H9 (cell line): Measurements from ENCODE around the gene TMEM170B. TPM values are rescaled to one million over a fixed set of nuclear protein-coding genes. Genes with fewer than 3 reads are reported as not detected.

Experiments
- DNase-seq: peaks from one replicate; pipeline ENCODE4 v3.0.0-alpha.2; 2017
- H2AFZ ChIP-seq: one replicate; pipeline ENCODE4 v1.6.1; 2013; ENCODE audit warnings: mild to moderate bottlenecking, low read length, control low read depth, moderate library complexity
- H2AK5ac ChIP-seq: 2 replicates; pipeline ENCODE4 v1.6.1; 2013; ENCODE audit warnings: low read length, control low read depth, mixed read lengths; ENCODE audit not compliant: insufficient read length
- H2BK120ac ChIP-seq: one replicate; pipeline ENCODE4 v1.6.1; 2013; ENCODE audit warnings: low read depth, mild to moderate bottlenecking, low read length, control low read depth, inconsistent platforms; ENCODE audit not compliant: poor library complexity, severe bottlenecking
- H2BK12ac ChIP-seq: 2 replicates; pipeline ENCODE4 v1.6.1; 2013; ENCODE audit warnings: low read length, control low read depth, mixed read lengths, low read depth; ENCODE audit not compliant: insufficient read length
- H2BK15ac ChIP-seq: 2 replicates; pipeline ENCODE4 v1.6.1; 2013; ENCODE audit warnings: low read depth, low read length, control low read depth
- H2BK20ac ChIP-seq: one replicate; pipeline ENCODE4 v1.6.1; 2013; ENCODE audit warnings: low read depth, mild to moderate bottlenecking, low read length, control low read depth, inconsistent platforms; ENCODE audit not compliant: poor library complexity, severe bottlenecking
- H2BK5ac ChIP-seq: 2 replicates; pipeline ENCODE4 v1.6.1; 2013; ENCODE audit warnings: low read length, control low read depth, mixed read lengths; ENCODE audit not compliant: insufficient read length
- H3K14ac ChIP-seq: 2 replicates; pipeline ENCODE4 v1.6.1; 2013; ENCODE audit warnings: low read length, control low read depth; ENCODE audit not compliant: insufficient read depth
- H3K18ac ChIP-seq: 2 replicates; pipeline ENCODE4 v1.6.1; 2013; ENCODE audit warnings: low read depth, mild to moderate bottlenecking, mixed read lengths, low read length, control low read depth; ENCODE audit not compliant: insufficient read length
- H3K23ac ChIP-seq: 2 replicates; pipeline ENCODE4 v1.6.1; 2013; ENCODE audit warnings: low read length, control low read depth, mixed read lengths, low read depth; ENCODE audit not compliant: insufficient read length
- H3K23me2 ChIP-seq: 2 replicates; pipeline ENCODE4 v1.6.1; 2013; ENCODE audit warnings: low read depth, mild to moderate bottlenecking, mixed read lengths, low read length, control low read depth; ENCODE audit not compliant: insufficient read length, poor library complexity, severe bottlenecking
- H3K27ac ChIP-seq: 2 replicates; pipeline ENCODE4 v1.5.1; 2013; ENCODE audit warnings: low read length, control low read depth, mixed read lengths, low read depth; ENCODE audit not compliant: insufficient read length
- H3K27me3 ChIP-seq: 2 replicates; pipeline ENCODE4 v1.6.1; 2013; ENCODE audit warnings: low read length, control low read depth, inconsistent platforms; ENCODE audit not compliant: insufficient read depth
- H3K4ac ChIP-seq: 2 replicates; pipeline ENCODE4 v1.6.1; 2013; ENCODE audit warnings: low read depth, mild to moderate bottlenecking, control low read depth, inconsistent platforms, low read length, moderate library complexity
- H3K4me1 ChIP-seq: 2 replicates; pipeline ENCODE4 v1.6.1; 2013; ENCODE audit warnings: low read length, control low read depth, inconsistent platforms; ENCODE audit not compliant: insufficient read depth
- H3K4me2 ChIP-seq: 2 replicates; pipeline ENCODE4 v1.6.1; 2013; ENCODE audit warnings: low read length, control low read depth, mixed read lengths; ENCODE audit not compliant: insufficient read length, insufficient read depth
- H3K56ac ChIP-seq: 2 replicates; pipeline ENCODE4 v1.6.1; 2013; ENCODE audit warnings: low read depth, mild to moderate bottlenecking, mixed read lengths, low read length, control low read depth; ENCODE audit not compliant: insufficient read length
- H3K79me1 ChIP-seq: 2 replicates; pipeline ENCODE4 v1.6.1; 2013; ENCODE audit warnings: low read depth, mild to moderate bottlenecking, moderate library complexity, low read length, control low read depth, inconsistent platforms; ENCODE audit not compliant: insufficient read depth, poor library complexity, severe bottlenecking
- H3K79me2 ChIP-seq: 2 replicates; pipeline ENCODE4 v1.6.1; 2013; ENCODE audit warnings: low read length, control low read depth, inconsistent platforms; ENCODE audit not compliant: insufficient read depth
- H3K9ac ChIP-seq: 2 replicates; pipeline ENCODE4 v1.6.1; 2013; ENCODE audit warnings: low read length, control low read depth, mixed read lengths; ENCODE audit not compliant: insufficient read length; ENCODE audit errors: extremely low read depth
- H3K9me3 ChIP-seq: one replicate; pipeline ENCODE4 v1.6.1; 2013; ENCODE audit warnings: low read depth, low read length, inconsistent platforms; ENCODE audit not compliant: control insufficient read depth
- H3T11ph ChIP-seq: one replicate; pipeline ENCODE4 v1.6.1; 2013; ENCODE audit warnings: mild to moderate bottlenecking, low read length, control low read depth, inconsistent platforms
- H4K20me1 ChIP-seq: one replicate; pipeline ENCODE4 v1.6.1; 2013; ENCODE audit not compliant: control insufficient read depth, insufficient read length, insufficient read depth
- H4K5ac ChIP-seq: 2 replicates; pipeline ENCODE4 v1.6.1; 2013; ENCODE audit warnings: low read depth, mild to moderate bottlenecking, mixed read lengths, low read length, control low read depth; ENCODE audit not compliant: insufficient read length
- H4K8ac ChIP-seq: replicated peaks from 2 replicates; pipeline ENCODE4 v1.6.1; 2013; ENCODE audit warnings: low read length, control low read depth, mixed read lengths, low read depth; ENCODE audit not compliant: insufficient read length
- H4K91ac ChIP-seq: 2 replicates; pipeline ENCODE4 v1.6.1; 2013; ENCODE audit warnings: low read depth, mild to moderate bottlenecking, moderate library complexity, mixed read lengths, low read length, control low read depth; ENCODE audit not compliant: insufficient read length
- H3K27ac Mint-ChIP-seq, 3 experiments: 2 replicates in 2 of 3; 3 replicates in 1 of 3; pipeline ENCODE4 v1.8.0; 2020 to 2021; ENCODE audit warnings: mixed read lengths in 3 of 3, mild to moderate bottlenecking in 1 of 3, moderate library complexity in 1 of 3
- H3K27me3 Mint-ChIP-seq: 2 replicates; pipeline ENCODE4 v1.8.0; 2021; ENCODE audit warnings: low read depth, mild to moderate bottlenecking, moderate library complexity, mixed read lengths
- H3K36me3 Mint-ChIP-seq, 3 experiments: 2 replicates in 2 of 3; 3 replicates in 1 of 3; pipeline ENCODE4 v1.8.0; 2020 to 2021; ENCODE audit warnings: low read depth in 3 of 3, mixed read lengths in 3 of 3; ENCODE audit not compliant: insufficient read depth in 1 of 3
- H3K4me1 Mint-ChIP-seq, 2 experiments: 2 replicates each; pipeline ENCODE4 v1.8.0; 2020; ENCODE audit warnings: mixed read lengths in 2 of 2
- H3K4me3 Mint-ChIP-seq, 2 experiments: 2 replicates in 1 of 2; 3 replicates in 1 of 2; pipeline ENCODE4 v1.8.0; 2020 to 2021; ENCODE audit warnings: mild to moderate bottlenecking in 2 of 2, mixed read lengths in 2 of 2, moderate library complexity in 1 of 2
- H3K9me3 Mint-ChIP-seq, 2 experiments: 2 replicates in 1 of 2; 3 replicates in 1 of 2; pipeline ENCODE4 v1.8.0; 2020; ENCODE audit warnings: mild to moderate bottlenecking in 2 of 2, mixed read lengths in 2 of 2, moderate library complexity in 1 of 2
- WGBS: extraction: QIAGEN DNeasy Blood & Tissue Kit; methylation state at CpG from one replicate; pipeline ENCODE4 v1.1.7; 2013; ENCODE audit warnings: missing lambda C conversion rate, low lambda C conversion rate, mixed read lengths; ENCODE audit not compliant: insufficient read length; ENCODE audit errors: extremely low coverage; 5-methylcytosine and 5-hydroxymethylcytosine counted together
- total RNA-seq: library from RNA; stranded (reverse); gene quantifications from 2 replicates; pipeline ENCODE4 v1.2.1, GENCODE V29; 2021
- TF ChIP-seq, protein P1 (sequence below): fragments of 200-600 bp; sonication (generic); conservative IDR thresholded peaks from 3 replicates; pipeline ENCODE4 v1.8.0; 2021; ENCODE audit warnings: antibody characterized with exemption, mild to moderate bottlenecking

TMEM170B gene
- total RNA-seq, 1 experiment from 2014 or later: 2.9 TPM

DNA sequence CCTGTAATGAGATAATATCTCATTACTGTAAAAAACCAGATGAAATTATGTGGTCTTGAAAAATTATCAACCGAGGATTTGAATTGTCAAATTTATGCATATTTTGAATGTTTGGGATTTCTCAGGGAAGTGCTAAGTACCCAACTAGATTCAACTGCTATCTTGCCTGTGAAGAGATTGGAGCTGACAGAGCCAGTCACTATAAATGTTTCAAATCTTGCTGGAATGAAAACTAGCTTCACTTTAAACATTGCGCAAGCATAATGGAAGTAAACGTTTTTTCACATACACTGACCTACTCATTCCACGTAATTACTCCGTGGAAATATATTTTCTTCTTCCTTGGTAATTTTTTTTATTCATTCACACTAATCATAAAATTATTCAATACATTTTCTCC is 46.7 kb downstream of the TMEM170B start:
- H3K18ac ChIP-seq: no peak overlapping the region
- H3K9ac ChIP-seq: no peak overlapping the region
- Mint-ChIP-seq H3K9me3 (no peaks in the 10 kb centered on the region; a peak in 1 of 5 replicates), H3K4me3 (no peak overlapping the region), H3K27me3 (no peaks in the 10 kb centered on the region), H3K36me3 (no peaks in the 10 kb centered on the region; a peak in 1 of 7 replicates), H3K27ac (no peak overlapping the region), H3K4me1 (peaks cover 10 to 18% of the 10 kb centered on the region in 2 experiments)
- H2AFZ ChIP-seq: no peak overlapping the region
- TF ChIP-seq, protein P1, sequence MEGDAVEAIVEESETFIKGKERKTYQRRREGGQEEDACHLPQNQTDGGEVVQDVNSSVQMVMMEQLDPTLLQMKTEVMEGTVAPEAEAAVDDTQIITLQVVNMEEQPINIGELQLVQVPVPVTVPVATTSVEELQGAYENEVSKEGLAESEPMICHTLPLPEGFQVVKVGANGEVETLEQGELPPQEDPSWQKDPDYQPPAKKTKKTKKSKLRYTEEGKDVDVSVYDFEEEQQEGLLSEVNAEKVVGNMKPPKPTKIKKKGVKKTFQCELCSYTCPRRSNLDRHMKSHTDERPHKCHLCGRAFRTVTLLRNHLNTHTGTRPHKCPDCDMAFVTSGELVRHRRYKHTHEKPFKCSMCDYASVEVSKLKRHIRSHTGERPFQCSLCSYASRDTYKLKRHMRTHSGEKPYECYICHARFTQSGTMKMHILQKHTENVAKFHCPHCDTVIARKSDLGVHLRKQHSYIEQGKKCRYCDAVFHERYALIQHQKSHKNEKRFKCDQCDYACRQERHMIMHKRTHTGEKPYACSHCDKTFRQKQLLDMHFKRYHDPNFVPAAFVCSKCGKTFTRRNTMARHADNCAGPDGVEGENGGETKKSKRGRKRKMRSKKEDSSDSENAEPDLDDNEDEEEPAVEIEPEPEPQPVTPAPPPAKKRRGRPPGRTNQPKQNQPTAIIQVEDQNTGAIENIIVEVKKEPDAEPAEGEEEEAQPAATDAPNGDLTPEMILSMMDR: no peak
- H3K23ac ChIP-seq: no peak overlapping the region
- no peaks in the 10 kb centered on the region for H3K27me3 ChIP-seq
- H4K91ac ChIP-seq: no peak overlapping the region
- H3K14ac ChIP-seq: no peak overlapping the region
- H3K79me1 ChIP-seq: no peaks in the 10 kb centered on the region
- H3K56ac ChIP-seq: no peak overlapping the region
- no peaks in the 10 kb centered on the region for H3K79me2 ChIP-seq
- H2BK20ac ChIP-seq: no peak overlapping the region
- H2AK5ac ChIP-seq: no peak overlapping the region
- H3K4me2 ChIP-seq: no peak overlapping the region
- H3K4me1 ChIP-seq: peaks cover 2% of the 10 kb centered on the region; the same call in 1 of the 2 replicates
- H4K8ac ChIP-seq: no peak overlapping the region
- no peak overlapping the region for H3K4ac ChIP-seq
- no peak overlapping the region for H2BK12ac ChIP-seq
- H2BK15ac ChIP-seq: no peak overlapping the region
- no peak overlapping the region for H3T11ph ChIP-seq
- no peak for DNase-seq
- no peak overlapping the region for H3K27ac ChIP-seq
- WGBS: 100% methylated on average over 2 of the region's 5 CpGs
- no peaks in the 10 kb centered on the region for H3K9me3 ChIP-seq
- H2BK5ac ChIP-seq: no peak overlapping the region
- no peaks in the 10 kb centered on the region for H3K23me2 ChIP-seq
- no peaks in the 10 kb centered on the region for H4K20me1 ChIP-seq
- no peak overlapping the region for H2BK120ac ChIP-seq
- H4K5ac ChIP-seq: no peak overlapping the region
